Measurements from ENCODE around the gene PUS7L. TPM values are rescaled to one million over a fixed set of nuclear protein-coding genes. Genes with fewer than 3 reads are reported as not detected.

Gene PUS7L
- total RNA-seq, 1 experiment from 2014 or later: 14.4 TPM

DNA sequence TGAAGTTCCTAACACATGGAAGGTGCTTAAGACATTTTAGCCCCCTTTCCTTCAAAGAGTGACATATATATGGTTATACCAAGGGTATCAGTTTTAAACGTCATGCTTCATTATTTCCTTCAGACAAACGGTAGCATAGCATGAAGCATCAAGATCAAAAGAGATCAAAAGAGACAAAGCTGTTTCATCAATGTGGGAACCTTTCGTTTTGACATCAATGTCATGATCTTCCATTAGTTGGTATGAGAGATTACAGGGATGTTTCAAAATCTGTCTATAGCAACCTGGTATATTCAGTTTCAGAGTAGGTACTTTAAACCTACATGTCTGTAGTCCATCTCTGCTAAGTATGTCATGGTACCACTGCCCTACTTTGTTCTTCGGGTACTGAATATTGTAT, 28.3 kb downstream of the PUS7L start:
- Histone ChIP-seq H3K27ac (ENCODE audit: insufficient read length, low read depth, low read length) (no peak overlapping the region), H3K23ac (ENCODE audit: insufficient read length, low read depth, low read length) (no peak overlapping the region), H2AK5ac (ENCODE audit: insufficient read length, low read length) (no peak overlapping the region), H2BK120ac (ENCODE audit: low read depth, low read length, poor library complexity, severe bottlenecking) (no peak overlapping the region), H2BK5ac (ENCODE audit: insufficient read length, low read length) (no peak overlapping the region), H3T11ph (ENCODE audit: low read length) (no peak overlapping the region), H2AFZ (ENCODE audit: low read length) (no peak overlapping the region), H4K8ac (replicated peaks; ENCODE audit: insufficient read length, low read depth, low read length) (no peak overlapping the region), H4K5ac (ENCODE audit: insufficient read length, low read depth, low read length) (no peak overlapping the region), H4K20me1 (ENCODE audit: control insufficient read depth, insufficient read depth, insufficient read length) (no peaks in the 10 kb centered on the region), H3K27me3 (ENCODE audit: insufficient read depth, low read length) (no peaks in the 10 kb centered on the region), H3K79me1 (ENCODE audit: insufficient read depth, low read depth, low read length, poor library complexity, severe bottlenecking) (no peaks in the 10 kb centered on the region), H3K9ac (ENCODE audit: extremely low read depth, insufficient read length, low read length) (no peak overlapping the region), H3K14ac (ENCODE audit: insufficient read depth, low read length) (no peak overlapping the region), H3K23me2 (ENCODE audit: insufficient read length, low read depth, low read length, poor library complexity, severe bottlenecking) (no peaks in the 10 kb centered on the region), H3K4ac (ENCODE audit: low read depth, low read length) (no peak overlapping the region), H2BK15ac (ENCODE audit: low read depth, low read length) (no peak overlapping the region), H3K4me2 (ENCODE audit: insufficient read depth, insufficient read length, low read length) (no peak overlapping the region), H3K18ac (ENCODE audit: insufficient read length, low read depth, low read length) (no peak overlapping the region), H3K56ac (ENCODE audit: insufficient read length, low read depth, low read length) (no peak overlapping the region), H3K79me2 (ENCODE audit: insufficient read depth, low read length) (no peaks in the 10 kb centered on the region), H3K9me3 (ENCODE audit: control insufficient read depth, low read depth, low read length) (no peaks in the 10 kb centered on the region), H4K91ac (ENCODE audit: insufficient read length, low read depth, low read length) (no peak overlapping the region), H2BK12ac (ENCODE audit: insufficient read length, low read depth, low read length) (no peak overlapping the region), H2BK20ac (ENCODE audit: low read depth, low read length, poor library complexity, severe bottlenecking) (no peak overlapping the region), H3K4me1 (ENCODE audit: insufficient read depth, low read length) (no peaks in the 10 kb centered on the region)
- H3K27ac Mint-ChIP-seq: no peak overlapping the region
- no peaks in the 10 kb centered on the region for H3K4me1 Mint-ChIP-seq
- H3K4me3 Mint-ChIP-seq: no peak overlapping the region
- peaks cover 0 to 6% (median 2%) of the 10 kb centered on the region in 3 experiments; a peak in 3 of 7 replicates for H3K36me3 Mint-ChIP-seq (ENCODE audit: insufficient read depth in 1 of 3, low read depth in 3 of 3)
- no peaks in the 10 kb centered on the region for H3K27me3 Mint-ChIP-seq (ENCODE audit: low read depth)
- no CpG with 5 or more reads among the region's 4 CpGs for WGBS (ENCODE audit: extremely low coverage, insufficient read length, low lambda C conversion rate)
- H3K9me3 Mint-ChIP-seq: peaks cover 0 to 3% of the 10 kb centered on the region in 2 experiments; a peak in 1 of 5 replicates
- no peak for DNase-seq
- TF ChIP-seq CTCF (conservative IDR thresholded peaks at IDR 0.05): no peak

Measured in H9 (cell line).